ENCODE results near the gene ADORA2A.

DNA sequence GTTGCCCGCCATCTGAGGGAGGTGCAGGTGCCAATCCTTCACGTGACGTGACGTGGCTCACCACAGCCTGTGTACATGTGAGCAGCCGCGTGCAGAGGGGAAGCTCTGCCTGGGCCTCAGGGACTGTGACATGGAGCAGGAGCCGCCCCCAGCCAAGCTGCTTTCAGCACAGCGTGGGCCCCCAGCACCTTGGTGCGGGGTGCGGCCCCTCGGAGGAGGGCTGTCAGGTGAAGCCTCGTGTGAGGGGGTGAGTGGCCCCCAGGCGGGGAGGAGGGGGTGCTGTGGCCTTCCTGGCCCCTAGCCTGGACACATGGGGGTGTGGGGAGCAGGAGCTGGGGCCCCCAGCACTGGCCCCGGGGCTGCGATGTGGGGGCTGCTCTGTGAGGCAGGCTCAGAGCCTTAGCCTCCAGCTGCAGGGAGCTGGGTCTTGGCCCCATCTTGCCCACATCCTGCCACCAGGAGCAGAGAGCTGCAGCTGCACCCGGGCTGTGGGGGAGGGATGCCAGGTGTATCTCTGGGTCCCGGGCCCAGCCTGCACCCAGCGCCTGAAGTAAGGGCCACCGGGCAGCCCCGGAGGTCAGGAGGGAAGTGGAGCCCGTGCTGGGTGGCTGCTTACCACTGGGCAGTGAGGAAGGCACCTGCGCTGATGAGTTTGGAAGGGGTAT is at the start of gene ADORA2A:
- TF ChIP-seq LEF1 (IDR thresholded peaks at IDR 0.05; ENCODE audit: borderline replicate concordance), result no peak
- no peak for TF ChIP-seq SP1 (IDR thresholded peaks at IDR 0.05)
